GM21390 (cell line): ENCODE measurements around the gene ELMO3.

ENCODE experiments used
- ATAC-seq: cut with Tn5 transposase; IDR thresholded peaks from one replicate; pipeline ENCODE4 v1.9.1; 2021; ENCODE audit not compliant: unreplicated experiment

Gene ELMO3

DNA sequence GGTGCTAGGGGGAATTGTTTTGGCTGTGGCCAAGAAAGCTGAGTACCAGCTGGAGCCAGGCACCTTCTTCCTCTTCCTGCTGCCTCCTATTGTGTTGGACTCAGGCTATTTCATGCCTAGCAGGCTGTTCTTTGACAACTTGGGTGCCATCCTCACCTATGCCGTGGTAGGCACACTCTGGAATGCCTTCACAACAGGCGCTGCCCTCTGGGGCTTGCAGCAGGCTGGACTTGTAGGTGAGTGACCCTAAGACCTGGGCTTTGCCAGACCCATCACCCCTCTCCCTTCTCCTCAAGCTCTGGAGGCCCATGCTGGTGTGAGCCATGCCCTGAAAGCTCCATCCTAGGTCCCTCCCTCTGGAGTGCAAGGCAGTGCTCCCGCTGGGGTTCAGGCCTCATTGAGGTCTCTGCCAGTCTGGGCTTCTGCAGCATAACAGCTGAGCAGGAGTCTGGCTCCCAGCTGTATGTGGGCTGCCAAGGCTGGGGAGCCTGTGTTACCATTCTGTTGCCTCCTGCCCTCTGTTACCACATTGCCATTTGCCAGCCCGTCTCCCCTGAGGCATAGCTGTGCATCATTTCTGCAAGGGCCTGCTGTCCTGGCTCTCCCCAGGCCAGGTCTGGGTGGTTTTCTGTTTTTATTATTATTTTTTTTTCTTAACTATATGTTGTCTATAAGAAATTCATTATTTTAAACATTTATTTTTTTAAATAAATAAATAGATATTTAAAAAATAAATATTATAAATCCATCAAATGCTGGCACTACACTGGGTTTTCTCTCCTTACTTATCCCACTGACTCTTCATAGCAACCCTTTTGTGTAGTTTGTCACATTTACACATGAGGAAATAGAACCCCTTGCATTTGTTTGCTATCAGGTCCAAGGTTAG, 53.9 kb downstream of the ELMO3 start:
- no peak for ATAC-seq
